Caco-2 (cell line): ENCODE data around the gene CLIP2. TPM values are rescaled to one million over a fixed set of nuclear protein-coding genes. Genes with fewer than 3 reads are reported as not detected.

Source experiments
- BruUV-seq: library from RNA; stranded (reverse); fragments of 400-500 nt; replicated peaks from 2 replicates; lab custom pipeline; 2021; lab: Mats Ljungman, UMichigan
- CTCF ChIA-PET: fragments of 300-600 bp; sonication (Branson Sonifier 250); formaldehyde crosslinking; loops from one replicate; lab custom pipeline; 2022; ENCODE audit warnings: antibody characterized with exemption; lab: Charles Lee
- POLR2A ChIA-PET: fragments of 300-600 bp; sonication (Branson Sonifier 250); formaldehyde crosslinking; loops from one replicate; lab custom pipeline; 2022; ENCODE audit warnings: antibody characterized with exemption; lab: Charles Lee
- DNase-seq, 2 experiments: peaks; one replicate each; pipeline versions ENCODE4 v3.0.0 to v3.0.0-alpha.2; 2020 to 2022
- H3K27me3 ChIP-seq: replicated peaks from 2 replicates; pipeline ENCODE4 v1.6.0; 2011; ENCODE audit warnings: low read length; ENCODE audit not compliant: control insufficient read depth, insufficient read depth
- H3K36me3 ChIP-seq: 2 replicates; pipeline ENCODE4 v1.5.1; 2011; ENCODE audit warnings: low read length; ENCODE audit not compliant: control insufficient read depth, insufficient read depth
- H3K4me1 ChIP-seq: fragments of 250-450 bp; sonication (Bioruptor Pico); 2 replicates; pipeline ENCODE4 v1.5.1; 2020; ENCODE audit warnings: mild to moderate bottlenecking
- H3K4me3 ChIP-seq: 2 replicates; pipeline ENCODE4 v1.5.1; 2011; ENCODE audit warnings: low read depth, mild to moderate bottlenecking, control low read depth, low read length
- H3K9me3 ChIP-seq: fragments of 250-450 bp; sonication (Bioruptor Pico); 2 replicates; pipeline ENCODE4 v1.5.1; 2020; ENCODE audit warnings: mild to moderate bottlenecking, moderate library complexity
- H3K27ac Mint-ChIP-seq: one replicate; pipeline ENCODE4 v1.8.0; 2022; ENCODE audit warnings: mixed read lengths; ENCODE audit not compliant: unreplicated experiment
- H3K27me3 Mint-ChIP-seq: one replicate; pipeline ENCODE4 v1.8.0; 2022; ENCODE audit warnings: mixed read lengths; ENCODE audit not compliant: insufficient read depth, unreplicated experiment
- H3K36me3 Mint-ChIP-seq: one replicate; pipeline ENCODE4 v1.8.0; 2022; ENCODE audit warnings: mild to moderate bottlenecking, mixed read lengths; ENCODE audit not compliant: insufficient read depth, unreplicated experiment
- H3K4me1 Mint-ChIP-seq: one replicate; pipeline ENCODE4 v1.8.0; 2022; ENCODE audit warnings: low read depth, mixed read lengths; ENCODE audit not compliant: unreplicated experiment
- H3K4me3 Mint-ChIP-seq: one replicate; pipeline ENCODE4 v1.8.0; 2022; ENCODE audit warnings: mild to moderate bottlenecking, moderate library complexity, mixed read lengths; ENCODE audit not compliant: unreplicated experiment
- H3K9me3 Mint-ChIP-seq: one replicate; pipeline ENCODE4 v1.8.0; 2022; ENCODE audit warnings: mixed read lengths; ENCODE audit not compliant: unreplicated experiment
- intact Hi-C: fragments of 100-400 bp; cut with micrococcal nuclease; formaldehyde crosslinking; loops from one replicate; pipeline ENCODE4 v1.10.0; 2022; ENCODE audit not compliant: unreplicated experiment
- total RNA-seq: library from RNA; stranded (reverse); gene quantifications from 2 replicates; pipeline ENCODE4 v1.2.3, GENCODE V29; 2022
- TF ChIP-seq, protein P1 (sequence below), 2 experiments: fragments of 200-600 bp in 1 of 2; IDR thresholded peaks; 1 replicate in 1 of 2; 2 replicates in 1 of 2; pipeline versions ENCODE4 v1.5.1 to v1.8.0; 2011 to 2022; ENCODE audit warnings: antibody characterized with exemption in 1 of 2, control low read depth in 1 of 2, inconsistent platforms in 1 of 2, low read depth in 1 of 2, low read length in 1 of 2, mild to moderate bottlenecking in 1 of 2, moderate library complexity in 1 of 2; ENCODE audit not compliant: insufficient read depth in 1 of 2, severe bottlenecking in 1 of 2, unreplicated experiment in 1 of 2

CLIP2 gene
- total RNA-seq, 1 experiment from 2014 or later: 19.5 TPM

DNA sequence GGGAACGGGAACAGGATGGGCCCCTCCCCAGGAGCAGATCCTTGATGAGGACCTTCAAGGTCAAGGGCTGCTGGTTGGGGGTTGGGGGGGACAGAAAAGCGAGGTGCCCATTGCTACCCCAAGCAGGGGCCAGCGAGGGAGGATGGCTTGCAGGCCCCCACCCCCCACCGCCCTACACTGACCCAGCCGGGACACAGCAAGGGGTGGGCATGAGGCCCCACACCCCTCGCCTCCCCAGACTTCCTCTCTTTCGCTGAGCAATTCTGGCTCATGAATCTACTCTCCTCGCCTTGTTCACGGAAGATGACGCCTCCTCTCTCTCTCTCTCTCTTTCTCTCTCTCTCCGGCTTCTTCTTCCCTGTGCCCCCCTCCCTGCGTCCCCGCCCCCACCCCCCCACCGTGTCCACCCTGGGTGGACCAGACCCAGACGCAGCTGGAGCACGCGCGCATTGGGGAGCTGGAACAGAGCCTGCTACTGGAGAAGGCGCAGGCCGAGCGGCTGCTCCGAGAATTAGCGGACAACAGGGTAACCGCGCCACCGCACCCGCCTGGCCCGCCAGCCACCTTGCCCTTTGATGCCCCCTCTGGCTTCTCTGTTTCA lies 83.4 kb downstream of the CLIP2 start:
- TF ChIP-seq, protein P1, sequence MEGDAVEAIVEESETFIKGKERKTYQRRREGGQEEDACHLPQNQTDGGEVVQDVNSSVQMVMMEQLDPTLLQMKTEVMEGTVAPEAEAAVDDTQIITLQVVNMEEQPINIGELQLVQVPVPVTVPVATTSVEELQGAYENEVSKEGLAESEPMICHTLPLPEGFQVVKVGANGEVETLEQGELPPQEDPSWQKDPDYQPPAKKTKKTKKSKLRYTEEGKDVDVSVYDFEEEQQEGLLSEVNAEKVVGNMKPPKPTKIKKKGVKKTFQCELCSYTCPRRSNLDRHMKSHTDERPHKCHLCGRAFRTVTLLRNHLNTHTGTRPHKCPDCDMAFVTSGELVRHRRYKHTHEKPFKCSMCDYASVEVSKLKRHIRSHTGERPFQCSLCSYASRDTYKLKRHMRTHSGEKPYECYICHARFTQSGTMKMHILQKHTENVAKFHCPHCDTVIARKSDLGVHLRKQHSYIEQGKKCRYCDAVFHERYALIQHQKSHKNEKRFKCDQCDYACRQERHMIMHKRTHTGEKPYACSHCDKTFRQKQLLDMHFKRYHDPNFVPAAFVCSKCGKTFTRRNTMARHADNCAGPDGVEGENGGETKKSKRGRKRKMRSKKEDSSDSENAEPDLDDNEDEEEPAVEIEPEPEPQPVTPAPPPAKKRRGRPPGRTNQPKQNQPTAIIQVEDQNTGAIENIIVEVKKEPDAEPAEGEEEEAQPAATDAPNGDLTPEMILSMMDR (IDR thresholded peaks at IDR 0.05; ENCODE audit: insufficient read depth in 1 of 2, low read depth in 1 of 2, low read length in 1 of 2, severe bottlenecking in 1 of 2, unreplicated experiment in 1 of 2): no peak
- no TSS peak for BruUV-seq
- H3K9me3 Mint-ChIP-seq: no peaks in the 10 kb centered on the region
- peaks cover 6% of the 10 kb centered on the region for H3K4me1 Mint-ChIP-seq
- H3K27ac Mint-ChIP-seq: no peak overlapping the region
- no peaks in the 10 kb centered on the region for H3K9me3 ChIP-seq
- no peak overlapping the region for H3K4me3 Mint-ChIP-seq
- ChIA-PET CTCF (interaction anchor here (1.2 kb wide), 1 partner anchor 166 kb away, joined by 5 read pairs; no protein-coding TSS in a partner anchor), POLR2A (interaction anchor here (0.6 kb wide), 1 partner anchor 249 kb away, joined by 5 read pairs; no protein-coding TSS in a partner anchor)
- H3K36me3 ChIP-seq: no peaks in the 10 kb centered on the region
- no peaks in the 10 kb centered on the region for H3K27me3 ChIP-seq
- H3K27me3 Mint-ChIP-seq: no peaks in the 10 kb centered on the region
- DNase-seq: no peak
- peaks cover 14% of the 10 kb centered on the region for H3K36me3 Mint-ChIP-seq
- no peak overlapping the region for H3K4me3 ChIP-seq
- intact Hi-C loops: no loop called here
- peaks cover 6% of the 10 kb centered on the region; the same call in 1 of the 2 replicates for H3K4me1 ChIP-seq

DNA sequence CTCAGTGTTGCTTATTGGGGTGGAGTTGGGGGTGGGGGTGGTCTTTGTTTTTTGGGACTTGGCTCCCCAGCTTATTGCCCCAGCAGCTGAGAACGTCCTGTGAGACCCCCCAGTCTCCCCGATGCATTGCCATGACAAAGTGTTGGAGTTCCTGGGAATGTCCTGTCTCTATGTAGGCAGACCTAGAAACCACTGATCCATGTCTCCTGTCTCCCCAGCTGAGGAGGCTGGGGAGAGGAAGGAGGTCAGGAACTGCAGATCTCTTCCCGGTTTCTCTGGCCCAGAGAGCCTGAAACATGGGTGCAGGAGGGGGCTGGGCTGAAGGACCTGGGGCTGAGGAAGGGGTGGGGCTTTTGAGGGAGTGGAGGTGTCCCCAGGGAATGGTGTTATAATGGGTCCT lies 84.3 kb downstream of the CLIP2 start:
- no peaks in the 10 kb centered on the region for H3K9me3 ChIP-seq
- H3K4me1 ChIP-seq: peaks cover 6% of the 10 kb centered on the region; the same call in 1 of the 2 replicates
- H3K27me3 ChIP-seq: no peaks in the 10 kb centered on the region
- CTCF ChIA-PET: no interaction called here
- no peak overlapping the region for H3K27ac Mint-ChIP-seq
- BruUV-seq: no TSS peak
- no peaks in the 10 kb centered on the region for H3K27me3 Mint-ChIP-seq
- H3K36me3 ChIP-seq: no peaks in the 10 kb centered on the region
- TF ChIP-seq, protein P1 (IDR thresholded peaks at IDR 0.05; ENCODE audit: insufficient read depth in 1 of 2, low read depth in 1 of 2, low read length in 1 of 2, severe bottlenecking in 1 of 2, unreplicated experiment in 1 of 2): no peak
- intact Hi-C loops: no loop called here
- peaks cover 14% of the 10 kb centered on the region for H3K36me3 Mint-ChIP-seq
- no peaks in the 10 kb centered on the region for H3K9me3 Mint-ChIP-seq
- no peak for DNase-seq
- H3K4me3 ChIP-seq: no peak overlapping the region
- POLR2A ChIA-PET: no interaction called here
- peaks cover 6% of the 10 kb centered on the region for H3K4me1 Mint-ChIP-seq
- no peak overlapping the region for H3K4me3 Mint-ChIP-seq

DNA sequence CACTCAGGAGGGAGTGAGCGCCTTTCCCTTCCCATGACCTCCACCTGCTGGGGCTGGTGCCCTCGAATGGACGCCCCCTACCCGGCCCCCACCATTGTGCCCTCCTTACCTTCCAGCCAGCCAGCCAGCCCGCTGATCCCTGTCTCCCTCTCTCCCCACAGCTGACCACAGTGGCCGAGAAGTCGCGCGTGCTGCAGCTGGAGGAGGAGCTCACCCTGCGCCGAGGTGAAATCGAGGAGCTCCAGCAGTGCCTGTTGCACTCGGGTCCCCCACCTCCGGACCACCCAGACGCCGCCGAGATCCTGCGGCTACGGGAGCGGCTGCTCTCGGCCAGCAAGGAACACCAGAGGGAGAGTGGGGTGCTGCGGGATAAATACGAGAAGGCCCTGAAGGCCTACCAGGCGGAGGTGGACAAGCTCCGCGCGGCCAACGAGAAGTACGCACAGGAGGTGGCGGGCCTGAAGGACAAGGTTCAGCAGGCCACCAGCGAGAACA lies 86.6 kb downstream of the CLIP2 start:
- H3K4me3 ChIP-seq: no peak overlapping the region
- BruUV-seq: no TSS peak
- intact Hi-C loops: no loop called here
- H3K27me3 Mint-ChIP-seq: no peaks in the 10 kb centered on the region
- TF ChIP-seq, protein P1 (IDR thresholded peaks at IDR 0.05; ENCODE audit: insufficient read depth in 1 of 2, low read depth in 1 of 2, low read length in 1 of 2, severe bottlenecking in 1 of 2, unreplicated experiment in 1 of 2): no peak
- DNase-seq: no peak
- no peaks in the 10 kb centered on the region for H3K9me3 Mint-ChIP-seq
- H3K36me3 ChIP-seq: no peaks in the 10 kb centered on the region
- POLR2A ChIA-PET: interaction anchor here (0.6 kb wide), 1 partner anchor 233 kb away, joined by 3 read pairs; no protein-coding TSS in a partner anchor
- H3K4me3 Mint-ChIP-seq: no peak overlapping the region
- CTCF ChIA-PET: no interaction called here
- no peaks in the 10 kb centered on the region for H3K9me3 ChIP-seq
- H3K27me3 ChIP-seq: no peaks in the 10 kb centered on the region
- peaks cover 6% of the 10 kb centered on the region for H3K4me1 Mint-ChIP-seq
- H3K27ac Mint-ChIP-seq: no peak overlapping the region
- peaks cover 6% of the 10 kb centered on the region; the same call in 1 of the 2 replicates for H3K4me1 ChIP-seq
- peaks cover 20% of the 10 kb centered on the region for H3K36me3 Mint-ChIP-seq
